HepG2 (cell line): ENCODE results near the gene TMEM214. TPM values are rescaled to one million over a fixed set of nuclear protein-coding genes. Genes with fewer than 3 reads are reported as not detected.

Source experiments
- GATA4 ChIP-seq: sonication (generic); IDR thresholded peaks from 2 replicates; pipeline ENCODE4 v1.6.1; 2016; ENCODE audit warnings: antibody characterized with exemption, low read depth, borderline replicate concordance
- HNF1A ChIP-seq, 2 experiments: sonication (generic) in 1 of 2; formaldehyde crosslinking in 1 of 2; IDR thresholded peaks; 2 replicates each; pipeline versions ENCODE4 v1.4.0 to v1.6.1; 2016 to 2020; ENCODE audit warnings: borderline replicate concordance in 1 of 2, low read depth in 1 of 2, mild to moderate bottlenecking in 1 of 2, missing genetic modification reagents in 1 of 2
- JDP2 ChIP-seq: sonication (generic); formaldehyde crosslinking; IDR thresholded peaks from 2 replicates; pipeline ENCODE4 v1.8.1; 2022; ENCODE audit warnings: missing genetic modification reagents, borderline replicate concordance
- NFATC3 ChIP-seq: sonication (generic); formaldehyde crosslinking; IDR thresholded peaks from 2 replicates; pipeline ENCODE4 v1.5.1; 2020; ENCODE audit warnings: mild to moderate bottlenecking, missing genetic modification reagents
- SOX6 ChIP-seq, 2 experiments: fragments of 450-650 bp in 1 of 2; sonication (generic) in 1 of 2; formaldehyde crosslinking in 1 of 2; IDR thresholded peaks; 2 replicates each; pipeline versions ENCODE4 v1.4.0 to v1.6.1; 2017 to 2020; ENCODE audit warnings: antibody characterized with exemption in 1 of 2, mild to moderate bottlenecking in 1 of 2, missing genetic modification reagents in 1 of 2
- ZNF138 ChIP-seq: sonication (generic); formaldehyde crosslinking; IDR thresholded peaks from 2 replicates; pipeline ENCODE4 v1.5.0; 2020; ENCODE audit warnings: mild to moderate bottlenecking, low read depth, missing genetic modification reagents
- ZNF274 ChIP-seq: sonication (generic); formaldehyde crosslinking; IDR thresholded peaks from 2 replicates; pipeline ENCODE4 v1.5.1; 2020; ENCODE audit warnings: mild to moderate bottlenecking, missing genetic modification reagents
- ZNF292 ChIP-seq: sonication (generic); formaldehyde crosslinking; IDR thresholded peaks from 2 replicates; pipeline ENCODE4 v1.8.1; 2022; ENCODE audit warnings: mild to moderate bottlenecking, low read depth, missing genetic modification reagents, borderline replicate concordance
- ZNF713 ChIP-seq: sonication (generic); formaldehyde crosslinking; IDR thresholded peaks from 2 replicates; pipeline ENCODE4 v1.4.0; 2020; ENCODE audit warnings: mild to moderate bottlenecking, missing genetic modification reagents
- ZNF747 ChIP-seq: sonication (generic); formaldehyde crosslinking; IDR thresholded peaks from 2 replicates; pipeline ENCODE4 v1.8.1; 2023; ENCODE audit warnings: missing genetic modification reagents, mild to moderate bottlenecking, borderline replicate concordance
- ZNF883 ChIP-seq: sonication (generic); formaldehyde crosslinking; IDR thresholded peaks from 2 replicates; pipeline ENCODE4 v1.5.1; 2020; ENCODE audit warnings: mild to moderate bottlenecking, missing genetic modification reagents; ENCODE audit errors: not compliant biosample characterization
- polyA plus RNA-seq, 8 experiments: library from polyadenylated mRNA; depleted of rRNA in 3 of 8; stranded (reverse) in 7 of 8; unstranded in 1 of 8; fragments of >200 nt; fragmentation: Illumina TruSeq in 4 of 8; extraction: Trizol in 4 of 8; gene quantifications; 2 replicates each; pipeline versions ENCODE4 v1.2.1 to v1.2.3, GENCODE V29; 2011 to 2016; ENCODE audit warnings: low read depth in 4 of 8, missing spikeins in 1 of 8, mixed read lengths in 1 of 8; ENCODE audit not compliant: insufficient read depth in 1 of 8
- total RNA-seq, 5 experiments: library from RNA; depleted of rRNA; stranded (reverse); fragments of >200 nt; fragmentation: Illumina TruSeq; extraction: Trizol; gene quantifications; 2 replicates each; pipeline ENCODE4 v1.2.3, GENCODE V29; 2016; ENCODE audit warnings: low read depth in 1 of 5
- TF ChIP-seq, protein P1 (sequence below): sonication (generic); formaldehyde crosslinking; IDR thresholded peaks from 2 replicates; pipeline ENCODE4; 2020; ENCODE audit warnings: missing genetic modification reagents, mild to moderate bottlenecking, borderline replicate concordance
- TF ChIP-seq, protein P2 (sequence below): sonication (generic); formaldehyde crosslinking; IDR thresholded peaks from 2 replicates; pipeline ENCODE4 v1.4.0; 2020; ENCODE audit warnings: mild to moderate bottlenecking, missing genetic modification reagents

Gene TMEM214
- total and polyA plus RNA-seq, 2 of the 13 experiments (the other 11 are each of a cell fraction or from before 2014, with no cell fraction given) = 58.3 to 132 TPM

- peak; percentile 46; the same call in 1 of the 2 replicates for TF ChIP-seq GATA4
- TF ChIP-seq ZNF274 (CRISPR knock-in tag) = peak; percentile 98
- TF ChIP-seq, protein P1, sequence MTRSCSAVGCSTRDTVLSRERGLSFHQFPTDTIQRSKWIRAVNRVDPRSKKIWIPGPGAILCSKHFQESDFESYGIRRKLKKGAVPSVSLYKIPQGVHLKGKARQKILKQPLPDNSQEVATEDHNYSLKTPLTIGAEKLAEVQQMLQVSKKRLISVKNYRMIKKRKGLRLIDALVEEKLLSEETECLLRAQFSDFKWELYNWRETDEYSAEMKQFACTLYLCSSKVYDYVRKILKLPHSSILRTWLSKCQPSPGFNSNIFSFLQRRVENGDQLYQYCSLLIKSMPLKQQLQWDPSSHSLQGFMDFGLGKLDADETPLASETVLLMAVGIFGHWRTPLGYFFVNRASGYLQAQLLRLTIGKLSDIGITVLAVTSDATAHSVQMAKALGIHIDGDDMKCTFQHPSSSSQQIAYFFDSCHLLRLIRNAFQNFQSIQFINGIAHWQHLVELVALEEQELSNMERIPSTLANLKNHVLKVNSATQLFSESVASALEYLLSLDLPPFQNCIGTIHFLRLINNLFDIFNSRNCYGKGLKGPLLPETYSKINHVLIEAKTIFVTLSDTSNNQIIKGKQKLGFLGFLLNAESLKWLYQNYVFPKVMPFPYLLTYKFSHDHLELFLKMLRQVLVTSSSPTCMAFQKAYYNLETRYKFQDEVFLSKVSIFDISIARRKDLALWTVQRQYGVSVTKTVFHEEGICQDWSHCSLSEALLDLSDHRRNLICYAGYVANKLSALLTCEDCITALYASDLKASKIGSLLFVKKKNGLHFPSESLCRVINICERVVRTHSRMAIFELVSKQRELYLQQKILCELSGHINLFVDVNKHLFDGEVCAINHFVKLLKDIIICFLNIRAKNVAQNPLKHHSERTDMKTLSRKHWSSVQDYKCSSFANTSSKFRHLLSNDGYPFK (CRISPR knock-in tag) = peak; percentile 66; the same call in 1 of the 2 replicates
- no peak; the same call in 1 of the 2 replicates for TF ChIP-seq NFATC3 (CRISPR knock-in tag)
- peak; percentile 64; the same call in 1 of the 2 replicates for TF ChIP-seq HNF1A (IDR thresholded peaks at IDR 0.05; ENCODE audit: low read depth)
- TF ChIP-seq HNF1A (CRISPR knock-in tag; IDR thresholded peaks at IDR 0.05; ENCODE audit: borderline replicate concordance) = no peak
- TF ChIP-seq ZNF883 = peak; percentile 90
- TF ChIP-seq ZNF292 (CRISPR knock-in tag) = peak; percentile 74; the same call in 1 of the 2 replicates
- no peak for TF ChIP-seq ZNF713 (CRISPR knock-in tag)
- TF ChIP-seq SOX6 (IDR thresholded peaks at IDR 0.05) = no peak
- TF ChIP-seq SOX6 (CRISPR knock-in tag; IDR thresholded peaks at IDR 0.05) = peak; percentile 63
- TF ChIP-seq ZNF138 (CRISPR knock-in tag) = 0 out of 2 replicates have a peak, but pooled peaks have one; percentile 60
- TF ChIP-seq, protein P2, sequence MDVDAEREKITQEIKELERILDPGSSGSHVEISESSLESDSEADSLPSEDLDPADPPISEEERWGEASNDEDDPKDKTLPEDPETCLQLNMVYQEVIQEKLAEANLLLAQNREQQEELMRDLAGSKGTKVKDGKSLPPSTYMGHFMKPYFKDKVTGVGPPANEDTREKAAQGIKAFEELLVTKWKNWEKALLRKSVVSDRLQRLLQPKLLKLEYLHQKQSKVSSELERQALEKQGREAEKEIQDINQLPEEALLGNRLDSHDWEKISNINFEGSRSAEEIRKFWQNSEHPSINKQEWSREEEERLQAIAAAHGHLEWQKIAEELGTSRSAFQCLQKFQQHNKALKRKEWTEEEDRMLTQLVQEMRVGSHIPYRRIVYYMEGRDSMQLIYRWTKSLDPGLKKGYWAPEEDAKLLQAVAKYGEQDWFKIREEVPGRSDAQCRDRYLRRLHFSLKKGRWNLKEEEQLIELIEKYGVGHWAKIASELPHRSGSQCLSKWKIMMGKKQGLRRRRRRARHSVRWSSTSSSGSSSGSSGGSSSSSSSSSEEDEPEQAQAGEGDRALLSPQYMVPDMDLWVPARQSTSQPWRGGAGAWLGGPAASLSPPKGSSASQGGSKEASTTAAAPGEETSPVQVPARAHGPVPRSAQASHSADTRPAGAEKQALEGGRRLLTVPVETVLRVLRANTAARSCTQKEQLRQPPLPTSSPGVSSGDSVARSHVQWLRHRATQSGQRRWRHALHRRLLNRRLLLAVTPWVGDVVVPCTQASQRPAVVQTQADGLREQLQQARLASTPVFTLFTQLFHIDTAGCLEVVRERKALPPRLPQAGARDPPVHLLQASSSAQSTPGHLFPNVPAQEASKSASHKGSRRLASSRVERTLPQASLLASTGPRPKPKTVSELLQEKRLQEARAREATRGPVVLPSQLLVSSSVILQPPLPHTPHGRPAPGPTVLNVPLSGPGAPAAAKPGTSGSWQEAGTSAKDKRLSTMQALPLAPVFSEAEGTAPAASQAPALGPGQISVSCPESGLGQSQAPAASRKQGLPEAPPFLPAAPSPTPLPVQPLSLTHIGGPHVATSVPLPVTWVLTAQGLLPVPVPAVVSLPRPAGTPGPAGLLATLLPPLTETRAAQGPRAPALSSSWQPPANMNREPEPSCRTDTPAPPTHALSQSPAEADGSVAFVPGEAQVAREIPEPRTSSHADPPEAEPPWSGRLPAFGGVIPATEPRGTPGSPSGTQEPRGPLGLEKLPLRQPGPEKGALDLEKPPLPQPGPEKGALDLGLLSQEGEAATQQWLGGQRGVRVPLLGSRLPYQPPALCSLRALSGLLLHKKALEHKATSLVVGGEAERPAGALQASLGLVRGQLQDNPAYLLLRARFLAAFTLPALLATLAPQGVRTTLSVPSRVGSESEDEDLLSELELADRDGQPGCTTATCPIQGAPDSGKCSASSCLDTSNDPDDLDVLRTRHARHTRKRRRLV (CRISPR knock-in tag) = peak; percentile 88
- TF ChIP-seq JDP2 (CRISPR knock-in tag) = peak; percentile 17; the same call in 1 of the 2 replicates
- TF ChIP-seq ZNF747 (CRISPR knock-in tag) = peak; percentile 92
Measured at GRCh38 chr2:27050281-27050995, 17.7 kb downstream of the TMEM214 start (continued).
